Erythroblast (primary cell): Measurements from ENCODE around the gene SLC2A5.

Source experiments
- GATA1 ChIP-seq: IDR thresholded peaks from 2 replicates; pipeline ENCODE4 v1.6.1; 2011; ENCODE audit warnings: low read depth, mild to moderate bottlenecking, control low read depth, low read length, moderate library complexity
- POLR2A ChIP-seq: IDR thresholded peaks from 2 replicates; pipeline ENCODE4 v1.6.1; 2011; ENCODE audit warnings: mild to moderate bottlenecking, low read length

GRCh38 chr1:9014475-9015375 is 54.7 kb downstream of the SLC2A5 start:
- TF ChIP-seq POLR2A, result no peak
- TF ChIP-seq GATA1, result no peak
